Esophagus muscularis mucosa (tissue), 4 donors: ENCODE results near the gene TSPAN5. TPM values are rescaled to one million over a fixed set of nuclear protein-coding genes. Genes with fewer than 3 reads are reported as not detected.

Source experiments
- DNase-seq: peaks from one replicate; pipeline ENCODE4 v3.0.0-alpha.2; 2017; ENCODE audit errors: extremely low spot score
- H3K27ac ChIP-seq, 4 donors: fragments of 200-600 bp; sonication (generic); replicated peaks in 1 of 4; 1 replicate in 3 of 4; 2 replicates in 1 of 4; pipeline ENCODE4 v1.5.1; 2016 to 2019; ENCODE audit warnings: mild to moderate bottlenecking in 1 of 4
- H3K27me3 ChIP-seq, 4 donors: fragments of 200-600 bp; sonication (generic); one replicate each; pipeline versions ENCODE4 v1.5.1 to v1.6.0; 2016 to 2019
- H3K36me3 ChIP-seq, 4 donors: fragments of 200-600 bp; sonication (generic); one replicate each; pipeline ENCODE4 v1.5.1; 2016 to 2019
- H3K4me1 ChIP-seq, 4 donors: fragments of 200-600 bp; sonication (generic); one replicate each; pipeline ENCODE4 v1.5.1; 2016 to 2019
- H3K4me3 ChIP-seq, 4 donors: fragments of 200-600 bp; sonication (generic); 1 replicate in 2 of 4; 2 replicates in 2 of 4; pipeline ENCODE4 v1.5.1; 2016 to 2019; ENCODE audit warnings: mild to moderate bottlenecking in 4 of 4, moderate library complexity in 1 of 4
- H3K9me3 ChIP-seq, 4 donors: fragments of 200-600 bp; sonication (generic); 1 replicate in 3 of 4; 2 replicates in 1 of 4; pipeline ENCODE4 v1.5.1; 2016 to 2019
- CTCF ChIP-seq, 3 experiments: fragments of 200-600 bp in 2 of 3; fragments of 450-650 bp in 1 of 3; sonication (generic) in 2 of 3; IDR thresholded peaks; one replicate each; pipeline ENCODE4 v1.5.1; 2017 to 2019; ENCODE audit warnings: antibody characterized with exemption in 3 of 3, mild to moderate bottlenecking in 2 of 3, moderate library complexity in 1 of 3
- EP300 ChIP-seq: sonication (generic); formaldehyde crosslinking; IDR thresholded peaks from one replicate; pipeline ENCODE4 v1.6.1; 2017; ENCODE audit warnings: antibody characterized with exemption
- POLR2A ChIP-seq: fragments of 450-650 bp; IDR thresholded peaks from one replicate; pipeline ENCODE4 v1.6.1; 2017; ENCODE audit warnings: antibody characterized with exemption, moderate library complexity, mild to moderate bottlenecking, low read depth
- POLR2AphosphoS5 ChIP-seq, 2 donors: sonication (generic); formaldehyde crosslinking; IDR thresholded peaks; one replicate each; pipeline ENCODE4 v1.6.1; 2017; ENCODE audit warnings: antibody characterized with exemption in 2 of 2
- WGBS: methylation state at CpG from one replicate; pipeline ENCODE4 v1.1.5; 2018; 5-methylcytosine and 5-hydroxymethylcytosine counted together
- intact Hi-C: fragments of 100-400 bp; cut with DNase I; formaldehyde crosslinking; loops from one replicate; pipeline ENCODE4 v1.15.1; 2023
- total RNA-seq, 4 donors: library from RNA; depleted of rRNA; stranded (reverse); fragments of >200 nt; gene quantifications; one replicate each; pipeline versions ENCODE4 v1.1.0 to v1.2.1, GENCODE V29; 2016

The TSPAN5 gene
- total RNA-seq, 4 donors from 2014 or later = 9.1 to 16.8 (median 13.3) TPM

- 93% methylated on average over 3 of the region's 3 CpGs for WGBS
- intact Hi-C loops = no loop called here
These were observed 42.4 kb downstream of the TSPAN5 start for GRCh38 chr4:98615991-98616390.

DNA sequence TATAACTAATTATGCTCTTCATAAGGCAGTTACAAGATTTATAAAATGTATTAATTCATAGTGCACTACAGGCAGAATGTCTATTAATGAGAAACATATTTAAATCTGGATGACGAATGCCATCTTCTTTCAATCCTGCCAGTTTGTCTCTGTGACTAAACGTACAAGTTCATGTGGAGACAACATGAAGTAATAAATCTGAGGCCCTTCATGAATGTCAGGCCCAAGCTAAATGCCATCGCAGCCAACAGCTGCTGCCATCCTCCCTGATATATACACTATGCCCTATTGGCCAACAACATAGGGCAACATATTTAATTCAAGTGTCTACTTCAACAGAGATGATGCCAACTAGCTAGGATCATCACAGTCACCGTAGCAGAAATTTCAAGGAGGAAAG, 43.7 kb downstream of the TSPAN5 start:
- intact Hi-C loops = no loop called here
- no peak overlapping the region for H3K4me3 ChIP-seq
- 93% methylated on average over 4 of the region's 4 CpGs for WGBS
- TF ChIP-seq EP300 (no peak), POLR2AphosphoS5 (IDR thresholded peaks at IDR 0.05) (no peak)
- DNase-seq = no peak
- no peaks in the 10 kb centered on the region for H3K36me3 ChIP-seq
- H3K27me3 ChIP-seq = no peaks in the 10 kb centered on the region
- H3K4me1 ChIP-seq = peaks cover 0 to 28% (median 22%) of the 10 kb centered on the region in 4 donors
- H3K27ac ChIP-seq = no peak overlapping the region
- no peaks in the 10 kb centered on the region for H3K9me3 ChIP-seq

More at GRCh38 chr4:98615991-98616390, 42.4 kb downstream of the TSPAN5 start:
- Histone ChIP-seq H3K4me3 (no peak overlapping the region), H3K27me3 (no peaks in the 10 kb centered on the region), H3K36me3 (no peaks in the 10 kb centered on the region), H3K4me1 (peaks cover 0 to 28% (median 22%) of the 10 kb centered on the region in 4 donors), H3K9me3 (no peaks in the 10 kb centered on the region), H3K27ac (no peak overlapping the region)
- DNase-seq = no peak
- TF ChIP-seq EP300 = no peak

- H3K27ac ChIP-seq = no peak overlapping the region
- no peak overlapping the region for H3K4me3 ChIP-seq
- no peaks in the 10 kb centered on the region for H3K36me3 ChIP-seq
- no peaks in the 10 kb centered on the region for H3K27me3 ChIP-seq
- intact Hi-C loops = no loop called here
- H3K4me1 ChIP-seq = peaks cover 0 to 28% (median 22%) of the 10 kb centered on the region in 4 donors
- TF ChIP-seq POLR2A = no peak
- TF ChIP-seq CTCF (IDR thresholded peaks at IDR 0.05) = no peak
- no peak for TF ChIP-seq POLR2AphosphoS5 (IDR thresholded peaks at IDR 0.05)
- TF ChIP-seq EP300 = no peak
- WGBS = 82% methylated on average over 3 of the region's 3 CpGs
- no peaks in the 10 kb centered on the region for H3K9me3 ChIP-seq
- no peak for DNase-seq
These were observed 44.3 kb downstream of the TSPAN5 start for GRCh38 chr4:98614094-98614493.

DNA sequence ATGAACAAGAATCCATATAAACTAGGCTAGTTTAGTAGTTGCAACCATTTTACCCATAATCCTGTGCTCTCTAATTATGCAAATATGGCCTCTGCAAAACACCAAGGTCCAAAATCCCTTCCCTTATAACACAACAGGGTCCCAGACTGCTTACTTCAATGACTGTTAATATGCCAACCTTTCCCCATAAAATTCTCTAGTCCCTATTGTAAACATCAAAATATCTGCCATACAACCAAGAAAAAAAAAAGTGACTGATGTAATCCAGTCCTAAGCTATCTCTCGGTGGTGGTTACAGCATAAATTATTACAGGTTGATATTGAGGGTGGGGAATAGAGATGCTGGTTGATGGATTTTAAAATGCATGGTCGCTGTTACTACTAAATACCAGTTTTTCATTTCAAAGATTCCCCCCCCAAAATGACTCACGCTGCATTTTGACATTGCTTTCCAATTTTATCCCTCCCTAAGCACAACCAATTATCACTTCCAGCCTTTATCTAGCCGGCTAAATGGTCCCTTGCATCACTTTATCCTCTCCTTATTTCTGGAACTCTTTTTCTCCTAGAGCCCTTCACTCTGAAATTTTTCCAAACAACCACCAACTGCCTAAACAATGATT, 44.8 kb downstream of the TSPAN5 start:
- no peak for TF ChIP-seq POLR2AphosphoS5 (IDR thresholded peaks at IDR 0.05)
- TF ChIP-seq EP300 = no peak
- no peak for TF ChIP-seq POLR2A
- no peak for TF ChIP-seq CTCF (IDR thresholded peaks at IDR 0.05)
- Histone ChIP-seq H3K27ac (no peak overlapping the region), H3K9me3 (no peaks in the 10 kb centered on the region), H3K4me1 (peaks cover 0 to 30% (median 22%) of the 10 kb centered on the region in 4 donors), H3K4me3 (no peak overlapping the region), H3K36me3 (no peaks in the 10 kb centered on the region), H3K27me3 (no peaks in the 10 kb centered on the region)
- no peak for DNase-seq
- intact Hi-C loops = no loop called here
- 74% methylated on average over 4 of the region's 4 CpGs for WGBS

GRCh38 chr4:98612318-98613250, 45.8 kb downstream of the TSPAN5 start:
- 72% methylated on average over 11 of the region's 11 CpGs for WGBS
- TF ChIP-seq POLR2A (no peak), CTCF (IDR thresholded peaks at IDR 0.05) (no peak), POLR2AphosphoS5 (IDR thresholded peaks at IDR 0.05) (no peak), EP300 (no peak)
- no peak overlapping the region for H3K27ac ChIP-seq

More at GRCh38 chr4:98612318-98613250, 45.8 kb downstream of the TSPAN5 start:
- intact Hi-C loops = no loop called here
- Histone ChIP-seq H3K4me3 (no peak overlapping the region), H3K4me1 (peaks cover 0 to 30% (median 18%) of the 10 kb centered on the region in 4 donors), H3K27me3 (no peaks in the 10 kb centered on the region), H3K36me3 (no peaks in the 10 kb centered on the region), H3K9me3 (no peaks in the 10 kb centered on the region)
- DNase-seq = no peak
